HG03159 (cell line): ENCODE data around the gene ZNF148.

Source experiments
- ATAC-seq: cut with Tn5 transposase; IDR thresholded peaks from one replicate; pipeline ENCODE4 v1.9.1; 2021; ENCODE audit warnings: mild to moderate bottlenecking, moderate library complexity; ENCODE audit not compliant: unreplicated experiment

Gene ZNF148

GRCh38 chr3:125231895-125232294 is 143.2 kb downstream of the ZNF148 start:
- ATAC-seq, result no peak

- no peak for ATAC-seq
Observed at GRCh38 chr3:125229707-125230106, 145.4 kb downstream of the ZNF148 start.

- ATAC-seq, result no peak
Observed at GRCh38 chr3:125229168-125229567, 146.0 kb downstream of the ZNF148 start.

DNA sequence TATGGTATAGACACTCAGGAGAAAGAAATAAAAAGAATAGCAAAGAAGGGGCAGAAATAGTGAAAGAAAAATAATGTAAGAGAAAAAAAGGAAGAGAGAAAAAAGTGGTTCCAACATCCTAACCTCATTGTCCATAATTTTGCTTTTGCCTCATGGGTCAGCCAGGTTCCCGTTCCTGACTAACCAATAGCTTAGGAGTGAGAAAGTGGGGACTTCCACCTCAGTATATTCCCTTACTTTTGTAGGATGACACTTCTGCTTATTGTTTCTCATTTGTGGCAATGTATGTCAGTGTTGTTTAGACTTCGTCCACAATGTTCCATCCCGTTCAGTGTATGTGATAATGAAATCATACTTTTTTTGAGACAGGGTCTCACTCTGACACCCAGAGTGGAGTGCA is 153.3 kb downstream of the ZNF148 start:
- ATAC-seq, result no peak

DNA sequence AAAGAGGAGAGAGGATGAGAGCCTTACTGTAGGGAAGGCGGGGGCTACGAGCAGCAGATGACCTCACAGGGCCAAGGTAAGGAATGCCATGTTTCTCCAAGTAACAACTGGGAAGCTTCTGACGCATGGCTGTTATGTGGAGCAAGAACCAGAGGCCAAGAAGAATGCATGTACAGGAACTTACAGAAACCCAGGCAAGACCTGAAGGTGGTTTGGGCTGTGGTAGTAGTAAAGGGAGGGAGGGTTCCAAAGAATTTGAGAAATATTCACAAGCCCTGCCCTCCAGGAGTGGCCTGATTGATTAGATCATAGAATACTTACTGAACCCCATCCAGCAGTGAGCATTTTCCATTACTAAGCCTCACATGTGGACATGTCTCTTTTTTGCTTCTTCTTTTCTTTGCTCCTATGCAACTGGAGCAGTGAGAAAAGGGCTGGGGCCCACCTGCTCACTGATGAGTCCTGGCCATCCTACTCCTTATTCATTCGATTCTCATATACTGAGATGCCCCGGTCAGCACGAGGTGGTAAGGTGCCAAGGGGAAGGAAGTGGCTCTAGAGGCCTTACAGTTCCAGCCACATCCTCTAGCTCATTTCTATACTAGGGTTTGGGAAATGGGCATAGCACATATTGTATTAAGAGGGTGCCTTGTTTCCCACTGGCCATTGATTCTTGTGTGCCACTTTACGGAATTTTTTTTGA is 154.2 kb downstream of the ZNF148 start:
- no peak for ATAC-seq

- ATAC-seq, result no peak
Observed at GRCh38 chr3:125220183-125220582, 154.9 kb downstream of the ZNF148 start.

DNA sequence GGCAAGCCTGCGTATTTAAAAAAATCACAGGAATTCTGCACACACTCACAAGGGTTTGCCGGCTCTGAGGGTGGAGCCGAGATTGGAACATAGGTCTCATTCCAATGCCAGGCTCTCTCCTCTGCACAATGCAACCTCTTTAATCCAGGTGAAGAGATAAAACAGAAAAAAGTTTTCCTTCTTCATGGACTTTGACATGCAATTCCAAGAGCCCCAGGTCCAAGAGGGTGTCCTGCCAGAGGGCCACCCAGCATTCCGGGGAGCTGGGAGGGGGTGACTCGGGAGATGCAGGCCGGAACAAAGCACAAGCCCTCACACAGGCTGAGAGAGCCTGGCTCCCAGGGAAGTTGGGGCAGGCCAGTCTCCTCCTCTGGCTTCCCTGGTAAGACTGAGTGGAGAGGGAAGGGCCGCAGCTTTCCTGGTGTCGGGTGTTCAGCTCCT is 155.8 kb downstream of the ZNF148 start:
- no peak for ATAC-seq

DNA sequence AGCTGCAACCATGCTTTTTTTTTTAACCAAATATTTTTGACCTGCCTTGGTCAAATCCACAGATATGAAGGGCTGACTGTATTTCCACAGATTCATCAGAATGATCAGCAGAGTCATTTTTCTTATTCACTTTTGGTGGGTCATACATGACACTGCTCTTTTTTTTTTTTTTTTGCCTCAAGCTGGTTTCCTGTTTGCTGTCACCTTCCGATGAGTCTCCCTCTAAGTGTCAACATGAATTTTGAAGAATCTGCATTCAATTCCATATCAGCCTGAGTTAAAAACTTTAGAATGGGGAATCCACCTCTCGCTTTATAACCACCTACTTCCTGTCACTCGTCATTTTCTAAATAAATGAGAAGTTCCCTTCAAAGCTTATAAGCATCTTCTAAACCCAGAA is 160.4 kb downstream of the ZNF148 start:
- ATAC-seq, result no peak

- no peak for ATAC-seq
Observed at GRCh38 chr3:125213946-125214542, 161.1 kb downstream of the ZNF148 start.

DNA sequence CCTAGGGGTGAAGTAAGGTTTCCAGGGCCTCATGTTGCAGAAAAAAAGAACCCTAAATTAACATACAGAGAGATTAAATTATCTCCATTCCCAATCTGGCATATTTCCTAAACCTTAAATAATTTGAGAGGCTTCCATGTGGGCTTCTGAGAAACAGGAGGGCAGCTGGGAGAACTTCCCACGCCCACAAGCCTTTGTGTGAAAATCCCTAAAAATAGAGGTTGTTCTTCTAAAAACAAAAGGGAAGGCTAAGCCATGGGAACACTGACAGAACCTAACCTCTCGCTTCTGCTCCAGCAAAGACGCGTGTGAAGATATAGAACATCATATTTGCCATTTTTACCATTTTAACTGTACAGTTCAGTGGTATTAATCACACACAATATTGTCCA is 161.8 kb downstream of the ZNF148 start:
- no peak for ATAC-seq

GRCh38 chr3:125212509-125213363 is 162.4 kb downstream of the ZNF148 start, which contains the start of gene SLC12A8:
Gene SLC12A8 (minus strand): TSS chr3:125212748. CDS start chr3:125211349, 1,399 bp downstream.
- no peak for ATAC-seq

- no peak for ATAC-seq
Observed at GRCh38 chr3:125212091-125212508, 163.0 kb downstream of the ZNF148 start.

DNA sequence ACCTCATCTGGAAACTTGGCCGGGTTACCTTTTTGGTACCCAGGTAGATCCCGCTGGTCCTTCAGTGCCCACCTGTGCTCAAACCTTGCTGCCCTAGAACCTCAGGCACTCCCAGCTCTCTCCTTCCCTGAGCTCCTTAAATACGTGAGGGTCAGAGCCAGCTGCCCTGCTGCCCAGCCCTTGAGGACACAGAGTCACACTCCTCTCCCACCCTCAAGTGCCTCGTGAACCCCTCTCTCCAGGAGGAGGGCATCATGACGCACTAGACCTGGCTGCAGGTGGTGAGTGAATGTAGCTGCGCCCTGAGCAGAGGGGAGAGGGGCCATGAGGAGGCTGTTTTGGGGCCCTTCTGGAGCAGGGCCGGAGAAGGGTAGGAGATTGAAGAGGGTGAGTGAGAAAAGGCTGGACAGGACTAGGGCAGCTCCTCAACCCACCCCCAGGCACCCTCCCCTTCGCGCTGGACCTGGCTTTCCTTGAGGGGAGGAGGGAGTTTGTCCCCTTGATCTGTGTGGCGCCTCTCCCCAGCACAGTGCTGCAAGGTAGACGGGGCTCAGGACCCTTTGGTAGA is 163.5 kb downstream of the ZNF148 start:
- ATAC-seq, result no peak

DNA sequence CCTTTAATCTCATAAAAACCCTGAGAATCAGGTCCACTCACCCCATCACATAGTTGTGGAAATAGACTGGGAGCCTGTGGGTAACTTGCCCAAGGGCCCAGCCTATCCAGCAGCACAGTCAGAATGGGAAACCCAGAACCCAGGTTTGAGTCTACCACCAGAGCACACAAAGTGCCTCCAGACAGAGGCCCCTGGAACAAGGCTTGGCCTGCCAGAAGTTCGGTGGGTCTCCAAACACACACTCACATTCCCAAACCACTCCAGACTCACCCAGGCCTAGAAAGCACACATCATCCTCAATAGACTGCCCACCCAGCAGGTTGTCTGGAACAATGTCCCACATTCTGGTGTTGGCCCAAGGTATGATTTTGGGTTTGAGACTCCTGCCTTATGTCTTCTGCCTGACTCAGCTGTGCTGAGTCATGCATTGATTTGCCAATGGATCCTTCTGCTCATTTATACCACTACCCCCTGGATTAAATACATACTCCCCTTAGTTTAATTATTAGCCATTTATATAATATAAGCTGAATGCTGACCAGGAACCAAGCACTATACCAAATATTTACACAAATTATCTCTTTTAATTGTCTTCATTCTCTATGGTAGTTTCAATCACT is 167.1 kb downstream of the ZNF148 start:
- no peak for ATAC-seq

DNA sequence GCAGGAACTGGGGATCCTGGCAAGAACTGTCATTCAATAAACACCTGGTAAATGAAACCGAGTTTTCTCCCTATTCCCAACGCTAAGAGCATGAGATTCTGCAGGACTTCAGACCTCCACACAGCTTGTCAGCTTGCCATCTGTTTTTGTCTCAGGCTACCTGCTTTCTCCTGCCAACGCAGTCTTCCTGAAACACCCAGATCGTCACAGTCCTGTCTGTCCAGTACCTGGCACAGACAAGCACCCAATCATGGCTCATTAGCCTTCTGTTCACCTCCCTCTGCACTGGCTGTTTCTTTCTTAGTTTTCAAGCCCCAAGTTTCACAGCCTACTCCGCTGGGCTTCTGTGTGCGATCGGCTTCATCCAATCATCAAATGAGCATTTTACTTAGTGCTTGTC is 167.6 kb downstream of the ZNF148 start:
- no peak for ATAC-seq

DNA sequence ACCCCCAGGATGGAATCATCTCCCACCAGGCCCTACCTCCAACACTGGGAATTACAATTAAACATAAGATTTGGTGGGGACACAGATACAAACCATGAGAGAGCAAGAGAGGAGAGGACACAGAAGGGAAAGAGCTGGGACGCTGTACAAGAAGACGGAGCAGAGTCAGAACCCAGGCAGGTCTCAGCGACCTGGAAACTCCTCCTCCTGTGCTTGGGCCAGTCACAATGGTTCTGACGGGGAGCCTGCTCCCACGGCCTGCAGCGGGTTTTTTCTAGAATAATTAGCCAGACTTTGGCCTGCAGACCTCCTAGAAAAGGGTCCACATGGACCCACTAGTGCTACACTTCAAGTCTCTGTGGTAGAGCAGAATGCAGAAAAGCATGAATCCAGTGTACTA is 168.2 kb downstream of the ZNF148 start:
- no peak for ATAC-seq

DNA sequence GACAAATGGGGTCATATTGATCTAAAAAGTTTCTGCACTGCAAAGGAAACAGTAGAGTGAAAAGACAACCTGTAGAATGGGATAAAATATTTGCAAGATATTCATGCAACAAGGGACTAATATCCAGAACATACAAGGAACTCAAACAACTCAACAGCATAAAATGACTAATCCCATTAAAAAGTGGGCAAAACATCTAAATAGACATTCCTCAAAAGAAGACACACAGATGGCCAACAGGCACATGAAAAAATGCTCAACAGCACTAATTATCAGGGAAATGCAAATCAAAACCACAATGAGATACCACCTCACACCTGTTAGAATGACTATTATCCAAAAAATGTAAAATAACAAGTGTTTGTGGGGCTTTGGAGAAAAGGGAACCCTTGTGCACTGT is 171.4 kb downstream of the ZNF148 start:
- ATAC-seq, result no peak

GRCh38 chr3:125202197-125202596 is 172.9 kb downstream of the ZNF148 start:
- ATAC-seq, result no peak

DNA sequence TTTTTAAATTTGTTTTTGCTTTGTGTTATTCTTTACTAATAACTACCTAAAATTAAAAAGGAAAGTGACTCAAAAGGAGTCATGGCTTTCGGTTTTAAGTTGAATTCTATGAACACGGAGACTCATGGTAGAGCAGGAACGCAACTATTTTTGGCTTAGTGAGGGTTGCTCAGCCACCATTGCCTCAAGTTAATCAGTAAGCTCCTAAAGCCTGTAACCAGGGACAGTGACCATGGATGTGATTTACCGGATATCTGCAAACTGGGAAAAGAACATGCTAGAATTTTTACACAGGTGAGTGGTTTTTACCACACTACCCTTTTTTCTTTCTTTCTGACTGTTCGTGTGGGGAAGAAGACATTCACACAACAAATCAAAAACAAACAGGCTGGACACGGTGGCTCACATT is 174.4 kb downstream of the ZNF148 start:
- peak; percentile 69 for ATAC-seq

DNA sequence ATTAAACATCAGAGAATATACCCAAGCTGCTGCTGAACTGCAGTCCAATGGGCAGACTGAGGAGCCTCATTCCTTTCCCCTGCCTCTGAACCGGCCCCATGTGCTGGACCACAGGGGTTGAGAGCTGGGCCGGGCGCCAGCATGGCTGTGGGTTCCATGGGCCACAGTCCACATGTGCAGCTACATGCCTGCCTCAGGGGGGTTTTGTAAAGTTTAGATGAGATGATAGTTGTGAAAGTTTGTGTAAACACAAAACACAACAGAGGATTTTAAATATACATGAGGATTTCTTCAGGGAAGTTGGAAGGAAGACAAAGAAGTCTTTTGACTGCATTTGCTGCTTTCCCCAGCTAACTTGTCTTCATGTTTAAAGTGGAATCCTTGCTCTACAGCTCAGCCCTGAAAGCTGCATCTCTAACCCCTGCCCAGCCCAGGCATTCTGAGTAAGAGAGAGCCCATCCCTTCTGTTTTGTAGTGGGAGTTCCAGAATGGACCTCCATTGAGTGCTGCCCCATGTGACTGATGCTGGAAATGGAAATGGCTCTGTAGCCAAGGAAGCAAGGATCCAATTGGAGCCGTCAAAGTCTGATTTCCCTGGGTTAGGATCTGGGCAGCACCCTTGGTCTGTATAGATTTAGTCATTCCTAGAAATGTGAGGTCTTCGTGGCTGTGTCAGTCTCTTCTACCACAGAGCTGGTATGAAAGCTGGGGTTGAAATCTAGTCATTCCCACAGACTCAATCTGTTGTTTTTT is 180.1 kb downstream of the ZNF148 start:
- ATAC-seq, result no peak
